Prostate gland (tissue), 2 donors: ENCODE data around the gene E2F2.

Source experiments
- POLR2A ChIP-seq: fragments of 450-650 bp; IDR thresholded peaks from one replicate; pipeline ENCODE4 v1.6.1; 2016; ENCODE audit warnings: antibody characterized with exemption, mild to moderate bottlenecking
- POLR2AphosphoS5 ChIP-seq: sonication (generic); formaldehyde crosslinking; IDR thresholded peaks from one replicate; pipeline ENCODE4 v1.6.1; 2017; ENCODE audit warnings: antibody characterized with exemption
- TF ChIP-seq, protein P1 (sequence below), 4 experiments: fragments of 200-600 bp in 2 of 4; fragments of 450-650 bp in 2 of 4; sonication (generic) in 2 of 4; IDR thresholded peaks; 1 replicate in 3 of 4; 2 replicates in 1 of 4; pipeline ENCODE4 v1.5.1; 2016 to 2019; ENCODE audit warnings: antibody characterized with exemption in 4 of 4, mild to moderate bottlenecking in 2 of 4, moderate library complexity in 2 of 4

DNA sequence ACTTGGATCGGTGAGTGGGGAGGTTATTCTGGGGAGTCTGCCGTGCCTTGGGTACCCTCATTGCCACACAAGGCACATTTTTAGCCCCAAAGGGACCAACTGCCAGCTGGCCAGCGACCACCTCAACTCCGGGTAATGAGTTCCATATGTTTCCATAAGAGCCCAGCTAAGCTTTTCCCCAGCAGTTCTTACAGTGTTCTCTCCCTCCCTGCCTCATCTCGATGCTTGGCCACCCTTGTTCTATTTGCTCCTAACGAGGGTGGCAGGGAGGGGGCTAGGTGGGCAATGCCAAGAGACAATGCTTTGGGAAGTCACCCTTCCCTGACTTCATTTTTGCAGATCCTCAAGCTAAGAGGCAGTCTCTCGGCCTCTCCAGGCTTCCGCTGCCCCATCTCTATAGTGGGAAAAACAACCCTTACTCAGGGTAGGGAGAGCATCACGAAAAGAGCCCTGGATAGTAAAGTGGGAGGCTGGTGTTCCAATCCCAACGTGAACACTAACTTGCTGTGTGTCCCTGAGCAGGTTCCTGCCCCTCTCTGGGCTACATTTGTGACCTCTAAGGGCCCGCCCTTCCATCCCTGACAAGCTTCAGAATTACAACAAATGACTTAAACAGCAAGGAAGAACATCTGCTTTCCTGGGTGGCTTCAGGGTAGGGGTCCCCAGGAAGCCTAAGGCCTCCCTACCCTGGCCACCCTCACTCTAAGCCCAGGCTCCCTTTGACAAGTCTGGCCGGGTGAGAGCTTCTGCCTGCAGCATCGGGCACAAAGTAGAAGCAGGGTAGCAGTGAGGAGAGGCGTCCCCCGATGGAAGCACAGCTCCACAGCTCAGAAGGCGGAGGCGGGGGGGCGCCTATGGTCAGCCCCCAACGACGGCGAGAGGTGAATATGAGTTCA lies 22.4 kb upstream of the E2F2 start:
- TF ChIP-seq, protein P1, sequence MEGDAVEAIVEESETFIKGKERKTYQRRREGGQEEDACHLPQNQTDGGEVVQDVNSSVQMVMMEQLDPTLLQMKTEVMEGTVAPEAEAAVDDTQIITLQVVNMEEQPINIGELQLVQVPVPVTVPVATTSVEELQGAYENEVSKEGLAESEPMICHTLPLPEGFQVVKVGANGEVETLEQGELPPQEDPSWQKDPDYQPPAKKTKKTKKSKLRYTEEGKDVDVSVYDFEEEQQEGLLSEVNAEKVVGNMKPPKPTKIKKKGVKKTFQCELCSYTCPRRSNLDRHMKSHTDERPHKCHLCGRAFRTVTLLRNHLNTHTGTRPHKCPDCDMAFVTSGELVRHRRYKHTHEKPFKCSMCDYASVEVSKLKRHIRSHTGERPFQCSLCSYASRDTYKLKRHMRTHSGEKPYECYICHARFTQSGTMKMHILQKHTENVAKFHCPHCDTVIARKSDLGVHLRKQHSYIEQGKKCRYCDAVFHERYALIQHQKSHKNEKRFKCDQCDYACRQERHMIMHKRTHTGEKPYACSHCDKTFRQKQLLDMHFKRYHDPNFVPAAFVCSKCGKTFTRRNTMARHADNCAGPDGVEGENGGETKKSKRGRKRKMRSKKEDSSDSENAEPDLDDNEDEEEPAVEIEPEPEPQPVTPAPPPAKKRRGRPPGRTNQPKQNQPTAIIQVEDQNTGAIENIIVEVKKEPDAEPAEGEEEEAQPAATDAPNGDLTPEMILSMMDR (IDR thresholded peaks at IDR 0.05), result no peak
- TF ChIP-seq POLR2A, result no peak
- no peak for TF ChIP-seq POLR2AphosphoS5
